ENCODE data around the gene RSF1.

Gene RSF1

DNA sequence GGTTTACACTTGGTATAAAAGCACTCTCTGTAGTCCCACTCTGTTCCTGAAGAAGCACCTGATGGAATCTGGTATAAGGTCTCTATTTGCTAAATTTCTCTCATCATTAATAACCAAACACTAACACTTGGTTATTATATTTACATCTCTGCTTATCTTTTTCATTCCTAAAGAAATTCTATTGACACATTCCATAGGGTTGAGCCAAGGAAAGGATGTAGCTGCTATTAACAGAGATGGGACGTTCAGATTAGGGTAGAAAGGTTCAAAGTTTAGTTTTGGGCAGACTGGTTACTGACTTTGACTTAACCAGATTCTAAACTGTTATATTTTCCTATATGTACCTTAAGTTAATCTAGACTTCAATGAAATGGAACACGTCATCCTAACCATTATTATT, 91.5 kb downstream of the RSF1 start:
- H3K4me3 ChIP-seq (ENCODE audit: low read depth, low read length): no peak overlapping the region
- TF ChIP-seq, protein P1, sequence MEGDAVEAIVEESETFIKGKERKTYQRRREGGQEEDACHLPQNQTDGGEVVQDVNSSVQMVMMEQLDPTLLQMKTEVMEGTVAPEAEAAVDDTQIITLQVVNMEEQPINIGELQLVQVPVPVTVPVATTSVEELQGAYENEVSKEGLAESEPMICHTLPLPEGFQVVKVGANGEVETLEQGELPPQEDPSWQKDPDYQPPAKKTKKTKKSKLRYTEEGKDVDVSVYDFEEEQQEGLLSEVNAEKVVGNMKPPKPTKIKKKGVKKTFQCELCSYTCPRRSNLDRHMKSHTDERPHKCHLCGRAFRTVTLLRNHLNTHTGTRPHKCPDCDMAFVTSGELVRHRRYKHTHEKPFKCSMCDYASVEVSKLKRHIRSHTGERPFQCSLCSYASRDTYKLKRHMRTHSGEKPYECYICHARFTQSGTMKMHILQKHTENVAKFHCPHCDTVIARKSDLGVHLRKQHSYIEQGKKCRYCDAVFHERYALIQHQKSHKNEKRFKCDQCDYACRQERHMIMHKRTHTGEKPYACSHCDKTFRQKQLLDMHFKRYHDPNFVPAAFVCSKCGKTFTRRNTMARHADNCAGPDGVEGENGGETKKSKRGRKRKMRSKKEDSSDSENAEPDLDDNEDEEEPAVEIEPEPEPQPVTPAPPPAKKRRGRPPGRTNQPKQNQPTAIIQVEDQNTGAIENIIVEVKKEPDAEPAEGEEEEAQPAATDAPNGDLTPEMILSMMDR (IDR thresholded peaks at IDR 0.05; ENCODE audit: low read depth, low read length): no peak

DNA sequence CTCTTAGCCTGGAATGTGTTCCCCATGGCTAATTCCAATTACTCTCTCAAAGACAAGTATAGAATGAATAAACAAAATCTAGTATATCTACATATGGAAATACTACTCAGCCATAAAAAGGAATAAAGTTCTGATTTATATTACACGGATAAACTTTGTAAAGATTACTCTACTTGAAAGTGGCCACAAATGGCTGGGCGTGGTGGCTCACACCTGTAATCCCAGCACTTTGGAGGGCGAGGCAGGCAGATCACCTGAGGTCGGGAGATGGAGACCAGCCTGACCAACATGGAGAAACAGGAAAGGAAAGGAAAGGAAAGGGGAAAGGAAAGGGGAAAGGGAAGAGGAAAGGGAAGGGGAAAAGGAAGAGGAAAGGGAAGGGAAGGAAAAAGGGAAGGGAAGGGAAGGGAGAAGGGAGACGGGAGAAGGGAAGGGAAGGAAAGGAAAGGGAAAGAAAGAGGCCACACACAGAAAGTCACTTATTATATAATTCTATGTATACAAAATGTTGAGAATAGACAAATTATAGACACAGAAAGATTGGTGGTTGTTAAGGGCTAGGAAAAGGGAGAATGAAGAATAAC, 92.2 kb downstream of the RSF1 start:
- TF ChIP-seq, protein P1 (IDR thresholded peaks at IDR 0.05; ENCODE audit: low read depth, low read length): no peak
- H3K4me3 ChIP-seq (ENCODE audit: low read depth, low read length): no peak overlapping the region

DNA sequence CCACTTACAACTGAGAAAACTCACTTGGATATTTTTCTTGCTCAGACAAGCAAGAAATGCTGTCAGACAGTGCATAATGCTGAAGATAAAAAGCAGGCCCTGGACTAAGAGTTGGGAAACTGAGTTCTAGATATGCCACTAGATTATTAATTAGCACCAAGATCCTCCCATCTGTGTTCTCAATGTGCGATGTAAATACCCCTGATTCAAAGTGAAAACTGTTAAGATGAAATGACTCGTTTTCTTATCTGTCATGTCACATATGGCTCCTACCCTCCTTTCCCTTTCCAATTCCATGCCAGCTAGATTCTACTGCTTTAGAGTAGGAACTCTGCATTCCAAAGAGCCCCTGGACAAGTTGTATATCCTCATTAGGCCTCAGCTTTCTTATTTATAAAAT, 94.0 kb downstream of the RSF1 start:
- H3K4me3 ChIP-seq (ENCODE audit: low read depth, low read length): no peak overlapping the region
- TF ChIP-seq, protein P1 (IDR thresholded peaks at IDR 0.05; ENCODE audit: low read depth, low read length): no peak

DNA sequence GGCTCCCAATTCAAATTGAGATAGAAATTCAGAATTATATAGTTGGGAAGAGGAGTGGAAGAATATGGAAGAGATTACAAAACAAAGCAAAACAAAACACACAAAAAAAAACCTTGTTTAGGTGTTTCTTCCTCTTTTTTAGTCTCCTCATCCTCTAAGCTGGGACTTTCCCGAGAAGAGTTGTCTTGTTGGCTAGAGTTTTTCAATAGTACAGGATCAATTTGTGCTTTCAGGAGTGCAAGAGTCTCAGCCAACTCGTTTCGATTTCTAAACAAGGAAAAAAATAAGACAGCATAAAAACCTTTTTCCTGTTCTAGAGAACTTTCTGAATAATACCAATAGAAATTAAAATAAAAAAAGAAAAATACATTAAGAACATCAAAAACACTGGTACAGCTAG, 95.1 kb downstream of the RSF1 start:
- TF ChIP-seq, protein P1 (IDR thresholded peaks at IDR 0.05; ENCODE audit: low read depth, low read length): no peak

DNA sequence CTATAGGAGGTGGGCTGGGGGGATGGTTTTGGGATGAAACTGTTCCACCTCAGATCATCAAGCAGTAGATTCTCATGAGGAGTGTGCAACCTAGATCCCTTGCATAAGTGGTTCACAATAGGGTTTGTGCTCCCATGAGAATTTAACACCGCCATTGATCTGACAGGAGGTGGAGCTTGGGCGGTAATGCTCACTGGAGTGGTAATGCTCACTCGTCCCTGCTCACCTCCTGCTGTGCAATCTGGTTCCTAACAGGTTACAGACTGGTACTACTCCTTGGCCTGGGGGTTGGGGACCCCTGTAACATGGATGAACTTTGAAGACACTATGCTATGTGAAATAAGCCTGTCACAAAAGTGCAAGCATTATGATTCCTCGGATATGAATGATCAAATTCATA, 95.9 kb downstream of the RSF1 start:
- TF ChIP-seq, protein P1 (IDR thresholded peaks at IDR 0.05; ENCODE audit: low read depth, low read length): no peak
- H3K4me3 ChIP-seq (ENCODE audit: low read depth, low read length): no peak overlapping the region

More for the DNA sequence above, 95.1 kb downstream of the RSF1 start:
- no peak overlapping the region for H3K4me3 ChIP-seq (ENCODE audit: low read depth, low read length)

DNA sequence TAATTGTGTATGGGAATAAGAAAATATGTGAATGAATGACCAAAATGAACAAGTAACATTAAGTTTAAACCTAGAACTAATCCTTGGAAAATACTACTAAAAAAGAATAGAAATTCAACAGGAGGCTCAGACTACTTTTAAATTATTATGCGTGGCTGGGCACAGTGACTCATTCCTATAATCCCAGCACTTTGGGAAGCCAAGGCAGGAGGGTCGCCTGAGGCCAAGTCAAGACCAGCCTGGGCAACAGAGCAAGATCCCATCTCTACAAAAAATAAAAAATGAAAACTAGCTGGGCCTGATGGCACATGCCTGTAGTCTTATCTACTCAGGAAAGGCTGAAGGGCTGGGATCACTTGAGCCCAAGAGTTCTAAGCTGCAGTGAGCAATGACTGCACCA, 97.5 kb downstream of the RSF1 start:
- TF ChIP-seq, protein P1 (IDR thresholded peaks at IDR 0.05; ENCODE audit: low read depth, low read length): no peak

DNA sequence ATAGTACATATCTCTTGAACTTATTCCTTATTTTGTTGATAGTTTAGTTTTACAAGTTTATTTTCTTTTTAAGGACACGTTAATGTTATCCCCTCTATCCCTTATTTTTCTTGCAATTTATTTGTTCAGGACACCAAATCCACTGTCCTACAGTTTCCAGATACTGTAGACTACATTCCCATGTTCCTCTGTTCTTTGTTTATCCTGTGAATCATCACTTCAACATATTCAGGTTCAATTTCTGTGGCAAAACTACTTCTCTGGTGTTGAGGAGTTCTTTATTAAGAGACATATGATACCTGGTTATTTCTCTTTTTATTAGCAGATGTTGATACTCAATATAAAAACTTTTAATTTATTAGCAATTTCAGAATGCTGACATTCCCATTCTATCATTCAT, 110.2 kb downstream of the RSF1 start:
- H3K4me3 ChIP-seq (ENCODE audit: low read depth, low read length): no peak overlapping the region
- TF ChIP-seq, protein P1 (IDR thresholded peaks at IDR 0.05; ENCODE audit: low read depth, low read length): no peak

More for the DNA sequence above, 97.5 kb downstream of the RSF1 start:
- no peak overlapping the region for H3K4me3 ChIP-seq (ENCODE audit: low read depth, low read length)
